H1 (cell line): ENCODE measurements around the gene CD180. TPM values are rescaled to one million over a fixed set of nuclear protein-coding genes. Genes with fewer than 3 reads are reported as not detected.
"Not testable (repeated sequence)": the region's sequence is repeated elsewhere in the genome, so short reads cannot be mapped to it uniquely, and the experiment has no call there.

Source experiments
- CTCF ChIA-PET: fragments of 300-600 bp; sonication (Branson Sonifier 250); formaldehyde crosslinking; loops from one replicate; lab custom pipeline; 2021; ENCODE audit not compliant: partially characterized antibody; lab: Charles Lee
- POLR2A ChIA-PET: fragments of 300-600 bp; sonication (Branson Sonifier 250); formaldehyde crosslinking; loops from one replicate; lab custom pipeline; 2021; ENCODE audit warnings: inconsistent platforms; ENCODE audit not compliant: partially characterized antibody; lab: Charles Lee
- DNase-seq, 2 experiments: peaks; one replicate each; pipeline versions ENCODE4 v3.0.0 to v3.0.0-alpha.2; 2010 to 2022; ENCODE audit warnings: low spot score in 2 of 2, low read depth in 1 of 2, mixed read lengths in 1 of 2
- FAIRE-seq: peaks from 2 replicates; lab custom pipeline; 2011; peaks lifted over from hg19 to GRCh38; lab: Jason Lieb, UNC
- H2AFZ ChIP-seq: 2 replicates; pipeline ENCODE4 v1.8.1; 2012; ENCODE audit warnings: low read length, inconsistent platforms
- H2AK5ac ChIP-seq: 2 replicates; pipeline ENCODE4 v1.6.1; 2013; ENCODE audit warnings: low read depth, low read length
- H2BK120ac ChIP-seq: replicated peaks from 2 replicates; pipeline ENCODE3; 2013; ENCODE audit warnings: low read depth, low read length, inconsistent platforms
- H2BK12ac ChIP-seq: 2 replicates; pipeline ENCODE4 v1.6.1; 2013; ENCODE audit warnings: low read depth, low read length
- H2BK15ac ChIP-seq: 2 replicates; pipeline ENCODE4 v1.6.1; 2013; ENCODE audit warnings: low read length
- H2BK20ac ChIP-seq: 2 replicates; pipeline ENCODE4 v1.6.1; 2013; ENCODE audit warnings: low read length
- H2BK5ac ChIP-seq: 2 replicates; pipeline ENCODE4 v1.6.1; 2013; ENCODE audit warnings: low read depth, low read length
- H3K14ac ChIP-seq: 2 replicates; pipeline ENCODE4 v1.6.1; 2013; ENCODE audit warnings: inconsistent platforms; ENCODE audit not compliant: insufficient read length
- H3K18ac ChIP-seq: 2 replicates; pipeline ENCODE4 v1.6.1; 2013; ENCODE audit warnings: low read length; ENCODE audit errors: extremely low read depth
- H3K23ac ChIP-seq: 2 replicates; pipeline ENCODE4 v1.6.1; 2013; ENCODE audit warnings: inconsistent platforms; ENCODE audit not compliant: insufficient read length
- H3K23me2 ChIP-seq: 2 replicates; pipeline ENCODE4 v1.6.1; 2013; ENCODE audit warnings: low read depth, low read length
- H3K27ac ChIP-seq: 2 replicates; pipeline ENCODE4 v1.6.1; 2011; ENCODE audit warnings: low read depth, low read length, inconsistent platforms
- H3K27me3 ChIP-seq, 4 experiments: replicated peaks in 1 of 4; 1 replicate in 1 of 4; 2 replicates in 3 of 4; pipeline versions ENCODE4 v1.6.1 to v1.8.1; 2011 to 2013; ENCODE audit warnings: low read length in 3 of 4, mild to moderate bottlenecking in 3 of 4, inconsistent platforms in 2 of 4, mixed read lengths in 2 of 4, moderate library complexity in 1 of 4; ENCODE audit not compliant: control insufficient read depth in 3 of 4, insufficient read depth in 3 of 4; ENCODE audit errors: extremely low read depth in 1 of 4
- H3K36me3 ChIP-seq, 4 experiments: 2 replicates each; pipeline versions ENCODE4 v1.6.1 to v1.8.1; 2011 to 2013; ENCODE audit warnings: mild to moderate bottlenecking in 4 of 4, low read length in 3 of 4, moderate library complexity in 2 of 4, control low read depth in 1 of 4, inconsistent platforms in 1 of 4; ENCODE audit not compliant: insufficient read depth in 4 of 4, control insufficient read depth in 2 of 4
- H3K4ac ChIP-seq: replicated peaks from 2 replicates; pipeline ENCODE3; 2013; ENCODE audit warnings: low read length, low read depth, mixed read lengths, inconsistent platforms; ENCODE audit not compliant: insufficient read length
- H3K4me1 ChIP-seq, 4 experiments: replicated peaks in 1 of 4; 1 replicate in 1 of 4; 2 replicates in 3 of 4; pipeline versions ENCODE4 v1.6.1 to v1.8.1; 2011 to 2013; ENCODE audit warnings: low read length in 3 of 4, inconsistent platforms in 2 of 4, mixed read lengths in 1 of 4; ENCODE audit not compliant: insufficient read depth in 4 of 4, control insufficient read depth in 3 of 4
- H3K4me2 ChIP-seq, 2 experiments: 2 replicates each; pipeline versions ENCODE4 v1.6.1 to v1.8.1; 2011 to 2013; ENCODE audit warnings: low read depth in 2 of 2, low read length in 2 of 2, control low read depth in 1 of 2, inconsistent platforms in 1 of 2, mild to moderate bottlenecking in 1 of 2; ENCODE audit not compliant: insufficient read depth in 1 of 2
- H3K4me3 ChIP-seq, 4 experiments: fragments of 200-600, 300-600 bp in 1 of 4; sonication (generic), shearing (Covaris generic), sonication (Bioruptor Twin) in 1 of 4; 2 replicates each; pipeline versions ENCODE4 v1.5.1 to v1.8.1; 2011 to 2016; ENCODE audit warnings: low read length in 4 of 4, low read depth in 3 of 4, control low read depth in 2 of 4, inconsistent platforms in 2 of 4, mild to moderate bottlenecking in 2 of 4, mixed read lengths in 1 of 4, moderate library complexity in 1 of 4; ENCODE audit not compliant: insufficient read depth in 2 of 4; ENCODE audit errors: extremely low read depth in 1 of 4
- H3K56ac ChIP-seq: replicated peaks from 2 replicates; pipeline ENCODE3; 2013; ENCODE audit warnings: low read depth, mild to moderate bottlenecking, mixed read lengths, low read length, inconsistent platforms; ENCODE audit not compliant: insufficient read length
- H3K79me1 ChIP-seq: 2 replicates; pipeline ENCODE4 v1.6.1; 2013; ENCODE audit warnings: low read depth, low read length, control low read depth
- H3K79me2 ChIP-seq, 2 experiments: 2 replicates each; pipeline versions ENCODE4 v1.6.1 to v1.8.1; 2012 to 2013; ENCODE audit warnings: low read length in 2 of 2, mild to moderate bottlenecking in 2 of 2, inconsistent platforms in 1 of 2; ENCODE audit not compliant: insufficient read depth in 2 of 2, control insufficient read depth in 1 of 2
- H3K9ac ChIP-seq, 4 experiments: replicated peaks in 1 of 4; 1 replicate in 1 of 4; 2 replicates in 3 of 4; pipeline versions ENCODE4 v1.6.1 to v1.8.1; 2011 to 2013; ENCODE audit warnings: low read depth in 3 of 4, low read length in 3 of 4, control low read depth in 2 of 4, mild to moderate bottlenecking in 2 of 4, moderate library complexity in 2 of 4, inconsistent platforms in 1 of 4; ENCODE audit errors: extremely low read depth in 1 of 4
- H3K9me3 ChIP-seq, 2 experiments: 2 replicates each; pipeline versions ENCODE4 v1.6.1 to v1.8.1; 2012 to 2013; ENCODE audit warnings: mild to moderate bottlenecking in 2 of 2, moderate library complexity in 2 of 2, control low read depth in 1 of 2, inconsistent platforms in 1 of 2, low read depth in 1 of 2, low read length in 1 of 2, mixed read lengths in 1 of 2; ENCODE audit not compliant: insufficient read depth in 2 of 2
- H4K20me1 ChIP-seq, 2 experiments: replicated peaks in 1 of 2; 2 replicates each; pipeline versions ENCODE3 to v1.8.1; 2011 to 2013; ENCODE audit warnings: inconsistent platforms in 2 of 2, low read length in 2 of 2, mild to moderate bottlenecking in 1 of 2; ENCODE audit not compliant: insufficient read depth in 2 of 2, control insufficient read depth in 1 of 2
- H4K5ac ChIP-seq: 2 replicates; pipeline ENCODE4 v1.6.1; 2013; ENCODE audit warnings: low read length, low read depth, mixed read lengths, inconsistent platforms; ENCODE audit not compliant: insufficient read length
- H4K8ac ChIP-seq: 2 replicates; pipeline ENCODE4 v1.8.0; 2013; ENCODE audit warnings: mild to moderate bottlenecking, moderate library complexity, low read length, inconsistent platforms; ENCODE audit not compliant: insufficient read depth; ENCODE audit errors: extremely low read depth
- H4K91ac ChIP-seq: replicated peaks from 2 replicates; pipeline ENCODE3; 2013; ENCODE audit warnings: low read length, mixed read lengths, inconsistent platforms; ENCODE audit not compliant: insufficient read length
- HDAC2 ChIP-seq, 2 experiments: fragments of 300-600 bp in 1 of 2; sonication (generic) in 1 of 2; IDR thresholded peaks; 2 replicates each; pipeline ENCODE4 v1.6.1; 2011 to 2012; ENCODE audit warnings: low read depth in 2 of 2, low read length in 2 of 2, mild to moderate bottlenecking in 2 of 2, moderate library complexity in 2 of 2, borderline replicate concordance in 1 of 2, inconsistent platforms in 1 of 2
- TBP ChIP-seq: IDR thresholded peaks from 2 replicates; pipeline ENCODE4 v1.6.1; 2011; ENCODE audit warnings: low read depth, low read length, improper control_type of control experiment
- WGBS, 2 experiments: shearing (Covaris generic) in 1 of 2; methylation state at CpG; one replicate each; pipeline versions ENCODE4 v1.1.6 to v1.1.7; 2013 to 2015; ENCODE audit warnings: low lambda C conversion rate in 2 of 2, mixed read lengths in 2 of 2, inconsistent platforms in 1 of 2, low coverage in 1 of 2, missing lambda C conversion rate in 1 of 2; ENCODE audit not compliant: insufficient replicate concordance in 2 of 2, insufficient coverage in 1 of 2, insufficient read length in 1 of 2; ENCODE audit errors: extremely low coverage in 1 of 2, missing lambda C conversion rate in 1 of 2; 5-methylcytosine and 5-hydroxymethylcytosine counted together
- polyA plus RNA-seq, 7 experiments: library from polyadenylated mRNA; depleted of rRNA in 3 of 7; stranded (reverse) in 5 of 7; unstranded in 2 of 7; fragments of >200 nt in 5 of 7; fragments of 200-250 nt in 2 of 7; gene quantifications; 1 replicate in 5 of 7; 2 replicates in 1 of 7; 4 replicates in 1 of 7; pipeline versions ENCODE4 v1.2.1 to v1.2.3, GENCODE V29; 2011 to 2013; ENCODE audit warnings: missing spikeins in 2 of 7, mixed read lengths in 2 of 7
- total RNA-seq: library from RNA; stranded (reverse); fragmentation: NEBNext Ultra II Directional; extraction: Animal tissue kit (Norgen Biotek cat#: 25700); gene quantifications from 2 replicates; pipeline ENCODE4 v1.2.1, GENCODE V29; 2021

CD180 gene
- total and polyA plus RNA-seq, 2 of the 8 experiments (the other 6 are each of a cell fraction or from before 2014, with no cell fraction given), result not detected

GRCh38 chr5:67173959-67174358, 22.6 kb downstream of the CD180 start (continued):
- no peak for TF ChIP-seq HDAC2 (IDR thresholded peaks at IDR 0.05; ENCODE audit: borderline replicate concordance in 1 of 2, low read depth in 2 of 2, low read length in 2 of 2)
- TF ChIP-seq TBP, result no peak

- H3K14ac ChIP-seq, H3K18ac ChIP-seq, H2BK15ac ChIP-seq, H3K9ac ChIP-seq, H3K4me1 ChIP-seq, H2AFZ ChIP-seq, FAIRE-seq, DNase-seq, H2AK5ac ChIP-seq, H2BK5ac ChIP-seq, H3K79me2 ChIP-seq, H4K8ac ChIP-seq, H3K79me1 ChIP-seq, H4K20me1 ChIP-seq, H3K36me3 ChIP-seq, CTCF ChIA-PET, H3K4ac ChIP-seq, H2BK120ac ChIP-seq, H2BK12ac ChIP-seq, POLR2A ChIA-PET, H3K27ac ChIP-seq, H3K9me3 ChIP-seq, H3K27me3 ChIP-seq, H3K23ac ChIP-seq, H2BK20ac ChIP-seq, H4K5ac ChIP-seq, H3K23me2 ChIP-seq, H4K91ac ChIP-seq, H3K4me3 ChIP-seq, H3K4me2 ChIP-seq, H3K56ac ChIP-seq: not testable (repeated sequence)
- 90% methylated on average over 1 of the region's 2 CpGs; no CpG with 5 or more reads in 1 of the 2 experiments for WGBS, 2 experiments
Observed at GRCh38 chr5:67173351-67173750, 23.2 kb downstream of the CD180 start.
